ENCODE data around the gene EMX2.

Gene EMX2

DNA sequence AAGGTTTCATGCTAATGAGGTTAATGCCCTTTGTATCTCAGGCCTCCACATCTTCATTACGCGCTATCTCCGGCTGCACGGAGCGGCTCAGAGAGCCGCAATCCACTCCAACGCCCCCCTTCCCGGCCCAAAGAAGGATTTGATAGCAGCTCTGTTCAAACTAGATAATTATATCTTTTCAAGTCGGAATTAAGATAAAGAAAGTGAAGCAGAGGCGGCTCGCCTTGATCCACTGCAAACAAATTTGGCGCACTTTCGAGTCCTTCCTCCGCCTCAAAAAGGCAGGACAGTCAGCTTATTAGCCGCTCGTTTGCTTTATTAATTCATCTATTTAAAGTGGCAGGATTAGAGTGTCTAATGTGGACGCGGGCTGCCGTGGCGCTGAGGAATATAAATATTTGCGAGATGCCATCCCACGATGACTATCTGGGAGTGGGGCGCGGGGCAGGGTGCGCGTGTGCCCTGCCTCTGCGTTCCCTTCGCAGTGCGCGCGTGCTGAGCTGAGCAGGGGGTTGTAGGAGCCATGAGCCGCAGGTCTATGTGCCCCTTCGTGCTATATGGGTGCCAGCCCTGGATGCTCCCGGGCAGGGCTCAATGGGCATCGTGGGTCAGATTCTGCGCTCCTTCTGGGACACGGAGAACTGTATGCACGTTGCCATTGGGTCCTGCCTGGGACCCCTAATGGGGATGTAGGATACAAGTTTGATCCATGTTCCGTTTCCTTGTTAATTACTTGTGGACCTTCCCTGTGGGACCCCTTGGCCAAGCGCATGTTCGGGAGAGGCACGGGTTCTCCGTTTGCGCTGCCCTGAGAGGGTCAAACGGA is 9.0 kb downstream of the EMX2 start:
- no peak overlapping the region for H3K4me3 ChIP-seq (replicated peaks; ENCODE audit: low read depth, low read length)
- no peak for DNase-seq (ENCODE audit: extremely low read depth, insufficient read length)
- H3K27me3 ChIP-seq (replicated peaks; ENCODE audit: control insufficient read depth, insufficient read depth, low read length), result peaks cover 7% of the 10 kb centered on the region
- TF ChIP-seq, protein P1, sequence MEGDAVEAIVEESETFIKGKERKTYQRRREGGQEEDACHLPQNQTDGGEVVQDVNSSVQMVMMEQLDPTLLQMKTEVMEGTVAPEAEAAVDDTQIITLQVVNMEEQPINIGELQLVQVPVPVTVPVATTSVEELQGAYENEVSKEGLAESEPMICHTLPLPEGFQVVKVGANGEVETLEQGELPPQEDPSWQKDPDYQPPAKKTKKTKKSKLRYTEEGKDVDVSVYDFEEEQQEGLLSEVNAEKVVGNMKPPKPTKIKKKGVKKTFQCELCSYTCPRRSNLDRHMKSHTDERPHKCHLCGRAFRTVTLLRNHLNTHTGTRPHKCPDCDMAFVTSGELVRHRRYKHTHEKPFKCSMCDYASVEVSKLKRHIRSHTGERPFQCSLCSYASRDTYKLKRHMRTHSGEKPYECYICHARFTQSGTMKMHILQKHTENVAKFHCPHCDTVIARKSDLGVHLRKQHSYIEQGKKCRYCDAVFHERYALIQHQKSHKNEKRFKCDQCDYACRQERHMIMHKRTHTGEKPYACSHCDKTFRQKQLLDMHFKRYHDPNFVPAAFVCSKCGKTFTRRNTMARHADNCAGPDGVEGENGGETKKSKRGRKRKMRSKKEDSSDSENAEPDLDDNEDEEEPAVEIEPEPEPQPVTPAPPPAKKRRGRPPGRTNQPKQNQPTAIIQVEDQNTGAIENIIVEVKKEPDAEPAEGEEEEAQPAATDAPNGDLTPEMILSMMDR (IDR thresholded peaks at IDR 0.05; ENCODE audit: insufficient read depth, low read length, poor library complexity, severe bottlenecking), result no peak
- no peaks in the 10 kb centered on the region for H3K36me3 ChIP-seq (ENCODE audit: control insufficient read depth, insufficient read depth, low read length)

DNA sequence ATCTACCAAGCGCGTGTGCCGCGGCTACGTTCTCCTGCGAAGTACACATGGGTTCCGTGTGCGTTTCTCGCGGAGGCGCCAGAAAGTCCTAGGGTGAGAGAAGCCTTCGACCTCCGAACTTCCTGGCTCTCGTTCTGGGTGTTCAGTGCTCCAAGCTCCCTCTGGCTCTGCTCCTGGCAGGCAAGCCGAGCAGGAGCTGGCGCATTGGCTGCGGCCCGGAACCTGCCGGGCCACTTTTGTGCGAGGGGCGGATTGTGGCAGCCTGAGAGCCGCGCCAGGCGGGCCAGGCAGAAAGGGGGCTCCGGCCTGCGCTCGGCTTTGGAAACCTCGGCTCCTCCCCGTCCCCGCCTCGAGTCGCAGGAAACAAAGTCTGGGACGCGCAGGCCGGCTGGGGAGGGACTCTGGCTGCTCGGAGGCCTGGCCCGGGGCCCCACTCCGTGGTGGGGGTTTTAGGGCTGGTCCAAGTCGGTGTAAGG is 9.6 kb downstream of the EMX2 start:
- no peak for DNase-seq (ENCODE audit: extremely low read depth, insufficient read length)
- H3K36me3 ChIP-seq (ENCODE audit: control insufficient read depth, insufficient read depth, low read length), result no peaks in the 10 kb centered on the region
- TF ChIP-seq, protein P1 (IDR thresholded peaks at IDR 0.05; ENCODE audit: insufficient read depth, low read length, poor library complexity, severe bottlenecking), result no peak
- H3K27me3 ChIP-seq (replicated peaks; ENCODE audit: control insufficient read depth, insufficient read depth, low read length), result peaks cover 5% of the 10 kb centered on the region; the same call in 1 of the 2 replicates
- H3K4me3 ChIP-seq (replicated peaks; ENCODE audit: low read depth, low read length), result no peak overlapping the region

DNA sequence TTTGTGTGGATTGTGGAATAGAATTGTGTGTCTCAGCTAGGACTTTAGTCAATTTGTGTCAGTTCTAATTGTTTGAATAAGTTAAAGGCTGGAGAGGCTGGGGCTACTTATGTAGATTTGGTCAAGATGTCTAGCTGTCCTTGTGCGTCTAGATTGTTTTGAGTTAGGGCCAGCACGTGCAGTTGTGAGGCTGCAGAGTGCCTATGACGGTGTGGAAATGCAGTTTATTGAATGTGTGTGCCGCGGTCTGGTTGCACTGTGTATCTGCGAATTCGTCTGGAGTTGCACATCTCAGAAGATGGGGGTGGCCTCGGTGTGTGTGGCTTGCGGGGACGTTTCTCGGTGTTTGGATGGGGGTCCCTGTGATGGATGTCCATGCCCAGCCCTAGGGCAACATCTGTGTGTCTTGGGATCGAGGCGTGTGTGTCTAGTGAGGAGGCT is 10.2 kb downstream of the EMX2 start:
- no peak for DNase-seq (ENCODE audit: extremely low read depth, insufficient read length)
- Histone ChIP-seq H3K4me3 (replicated peaks; ENCODE audit: low read depth, low read length) (no peak overlapping the region), H3K27me3 (replicated peaks; ENCODE audit: control insufficient read depth, insufficient read depth, low read length) (peaks cover 5% of the 10 kb centered on the region; the same call in 1 of the 2 replicates), H3K36me3 (ENCODE audit: control insufficient read depth, insufficient read depth, low read length) (no peaks in the 10 kb centered on the region)
- TF ChIP-seq, protein P1 (IDR thresholded peaks at IDR 0.05; ENCODE audit: insufficient read depth, low read length, poor library complexity, severe bottlenecking), result no peak

DNA sequence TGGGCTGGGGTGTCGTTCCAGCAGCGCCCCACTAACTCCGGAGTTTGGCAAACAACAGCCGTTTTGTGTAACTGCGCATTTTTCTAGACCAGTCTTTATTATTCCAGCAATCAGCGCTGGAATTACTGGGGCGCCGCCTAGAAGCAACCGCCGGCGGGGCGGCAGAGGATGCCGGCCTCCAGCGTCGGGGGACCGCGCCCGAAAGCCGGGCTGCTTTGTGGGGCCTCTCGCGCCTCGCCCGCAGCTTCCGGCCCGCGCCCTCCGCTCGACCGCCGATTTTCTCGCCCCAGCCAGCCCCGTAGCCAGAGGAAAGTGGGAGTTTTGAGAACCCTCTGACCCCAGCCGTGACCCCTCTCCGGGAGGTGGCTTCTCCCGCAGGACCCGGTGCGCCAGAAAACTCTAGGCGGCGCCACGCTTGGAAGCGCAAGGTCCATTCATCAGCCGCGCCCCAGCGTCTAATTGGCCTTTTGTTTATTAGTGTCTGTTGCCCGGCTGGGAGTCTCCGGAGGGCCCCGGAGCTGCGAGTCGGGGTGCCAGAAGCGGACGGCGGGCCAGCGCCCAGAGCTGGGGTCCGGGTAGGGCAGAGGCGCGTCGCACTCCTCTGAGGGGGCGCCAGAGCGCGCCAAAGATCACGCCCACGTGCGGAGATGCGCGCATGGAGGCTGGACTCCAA is 10.7 kb downstream of the EMX2 start:
- Histone ChIP-seq H3K27me3 (replicated peaks; ENCODE audit: control insufficient read depth, insufficient read depth, low read length) (peaks cover 4% of the 10 kb centered on the region; the same call in 1 of the 2 replicates), H3K4me3 (replicated peaks; ENCODE audit: low read depth, low read length) (no peak overlapping the region), H3K36me3 (ENCODE audit: control insufficient read depth, insufficient read depth, low read length) (no peaks in the 10 kb centered on the region)
- TF ChIP-seq, protein P1 (IDR thresholded peaks at IDR 0.05; ENCODE audit: insufficient read depth, low read length, poor library complexity, severe bottlenecking), result no peak
- DNase-seq (ENCODE audit: extremely low read depth, insufficient read length), result no peak

DNA sequence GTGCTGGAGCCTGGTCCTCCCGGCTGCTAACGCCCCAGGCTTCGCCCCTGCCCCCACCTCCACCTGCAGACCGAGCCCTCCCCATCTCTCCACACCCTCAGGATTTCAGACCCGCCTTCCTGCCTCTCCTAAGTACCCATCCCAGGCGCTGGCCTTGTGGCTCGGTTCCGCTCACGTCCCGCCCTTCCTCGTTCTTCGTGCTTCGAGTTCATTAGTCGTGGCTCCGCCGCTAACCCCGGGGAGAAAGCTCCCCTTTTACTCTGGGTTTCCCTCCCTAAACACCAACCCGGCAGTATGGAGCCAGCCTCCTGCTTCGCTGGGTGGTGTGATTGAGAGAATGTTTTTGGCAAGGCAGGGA is 11.2 kb downstream of the EMX2 start:
- Histone ChIP-seq H3K27me3 (replicated peaks; ENCODE audit: control insufficient read depth, insufficient read depth, low read length) (peaks cover 4% of the 10 kb centered on the region; the same call in 1 of the 2 replicates), H3K4me3 (replicated peaks; ENCODE audit: low read depth, low read length) (no peak overlapping the region), H3K36me3 (ENCODE audit: control insufficient read depth, insufficient read depth, low read length) (no peaks in the 10 kb centered on the region)
- TF ChIP-seq, protein P1 (IDR thresholded peaks at IDR 0.05; ENCODE audit: insufficient read depth, low read length, poor library complexity, severe bottlenecking), result no peak
- no peak for DNase-seq (ENCODE audit: extremely low read depth, insufficient read length)

All from GM06990 (cell line).